NCI-H526 (cell line): ENCODE data around the gene ZNF532.

Source experiments
- DNase-seq, 2 experiments: peaks; one replicate each; lab custom pipeline; 2025; lab: John Stamatoyannopoulos, UW

ZNF532 gene

DNA sequence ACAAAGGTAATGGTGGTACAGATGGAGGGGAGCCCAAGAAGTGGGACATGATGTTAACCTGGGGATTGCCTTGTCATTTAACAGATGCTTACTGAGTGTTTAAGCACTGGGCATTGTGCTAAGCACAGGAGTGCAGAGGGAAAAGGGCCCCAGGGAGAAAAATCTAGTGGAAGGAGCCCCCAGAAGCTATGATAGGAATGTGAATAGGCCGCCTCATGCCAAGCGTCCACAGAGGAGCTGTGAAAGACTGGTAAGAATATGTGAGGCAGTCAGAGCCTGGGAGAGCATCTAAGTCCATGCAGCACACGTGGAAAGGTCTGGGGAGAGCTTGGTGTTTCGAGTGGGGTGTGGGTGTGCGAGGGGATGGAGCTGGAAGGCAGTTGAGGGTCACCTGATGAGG is 5.5 kb downstream of the ZNF532 start:
- no peak for DNase-seq

DNA sequence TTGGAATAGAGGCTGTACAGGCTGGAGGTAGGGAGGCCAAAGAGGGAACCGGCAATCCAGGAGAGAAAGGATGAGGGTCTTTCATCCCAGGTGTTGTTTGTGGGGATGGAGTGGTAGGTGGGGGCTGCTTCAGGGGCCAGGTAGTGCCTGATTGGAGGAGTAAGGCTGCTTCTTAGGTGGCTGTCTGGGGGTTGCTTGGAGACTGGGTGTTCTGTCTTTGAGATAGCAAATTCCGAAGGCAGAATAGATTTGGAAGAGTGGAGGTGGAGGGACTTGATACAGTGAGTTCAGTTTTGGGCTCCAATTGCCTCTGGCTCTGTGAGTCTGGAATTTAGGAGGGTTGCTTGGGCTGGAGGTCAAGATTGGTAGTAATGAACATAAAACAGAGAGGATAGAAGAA is 5.9 kb downstream of the ZNF532 start:
- no peak for DNase-seq

DNA sequence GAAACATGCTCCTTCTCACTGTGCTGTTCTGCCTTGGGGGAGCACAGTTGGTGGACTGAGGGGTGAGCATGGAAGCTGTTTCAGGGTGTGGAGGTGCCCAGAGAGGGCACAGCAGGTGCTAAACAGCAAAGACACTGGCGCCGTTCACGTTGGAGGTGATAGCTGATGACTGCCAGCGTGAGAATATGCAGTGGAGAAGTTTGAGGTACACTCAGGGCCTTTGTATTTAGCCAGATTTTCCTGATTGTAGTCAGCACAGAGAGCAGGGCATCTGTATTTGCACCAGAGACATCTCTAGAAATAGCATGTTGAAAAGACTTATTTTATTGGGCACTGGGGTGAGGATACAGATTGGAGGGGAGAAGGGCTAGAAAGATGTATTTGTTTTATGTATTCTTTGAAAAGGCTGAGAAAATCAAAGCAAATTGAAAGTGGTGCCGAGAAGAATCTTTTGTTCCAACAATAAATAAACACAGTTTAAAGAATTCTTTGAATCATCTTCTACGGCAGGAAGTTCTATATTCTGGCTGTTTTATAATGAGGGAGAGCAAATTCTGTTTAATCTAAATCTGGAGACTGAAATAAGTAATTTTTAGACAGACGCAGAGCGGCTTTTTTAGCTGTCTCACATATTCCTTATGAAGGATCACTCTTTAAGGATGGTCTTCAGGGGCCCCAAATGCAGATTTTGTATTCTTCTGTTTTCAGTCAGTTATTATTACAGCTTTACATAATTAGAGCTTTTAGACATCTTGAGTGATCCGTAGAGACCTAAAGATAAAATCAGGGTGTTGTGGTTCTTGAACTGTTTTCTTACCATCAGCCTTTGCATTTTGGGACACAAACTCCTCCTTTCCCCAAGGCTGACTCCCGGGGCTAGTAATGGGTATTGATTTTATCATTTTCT is 7.1 kb downstream of the ZNF532 start:
- DNase-seq: no peak

DNA sequence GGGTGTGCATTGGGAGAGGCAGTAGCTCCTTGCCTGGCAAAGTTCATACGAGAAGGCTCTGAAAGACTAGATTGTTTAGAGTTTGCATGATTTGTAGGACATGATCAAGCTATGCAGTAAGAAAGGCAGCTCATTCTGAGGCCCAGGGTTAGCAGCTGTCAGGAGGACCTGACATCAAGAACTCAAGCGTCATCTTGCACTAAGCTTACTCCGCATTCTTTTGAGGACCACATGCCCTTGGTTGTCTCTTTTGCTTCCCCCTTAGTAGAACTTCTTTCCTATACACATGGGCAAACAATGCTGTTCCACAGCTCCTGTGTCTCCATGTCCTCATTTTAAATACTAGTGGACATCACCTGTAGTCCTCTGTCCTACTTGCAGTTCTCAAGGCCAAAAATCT is 14.0 kb downstream of the ZNF532 start:
- no peak for DNase-seq

DNA sequence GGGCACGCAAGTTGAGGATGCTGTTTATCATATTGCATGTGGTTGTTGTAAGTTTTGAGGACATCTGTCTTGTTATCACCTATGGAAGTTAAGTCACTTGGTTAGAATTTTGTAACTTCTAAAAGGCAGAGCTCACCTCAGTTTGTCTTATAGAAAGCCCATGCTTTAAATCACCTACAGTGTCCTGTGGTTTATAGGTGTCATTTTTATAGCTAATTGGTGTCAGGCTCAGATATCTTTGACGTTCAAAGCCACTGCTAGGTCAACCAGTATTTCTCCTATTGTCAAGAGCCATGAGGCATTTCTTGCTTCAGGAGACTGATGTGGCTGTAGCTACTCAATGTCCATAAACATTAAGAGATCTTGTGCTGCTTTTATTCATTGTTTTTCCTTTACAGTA is 16.8 kb downstream of the ZNF532 start:
- DNase-seq: no peak

DNA sequence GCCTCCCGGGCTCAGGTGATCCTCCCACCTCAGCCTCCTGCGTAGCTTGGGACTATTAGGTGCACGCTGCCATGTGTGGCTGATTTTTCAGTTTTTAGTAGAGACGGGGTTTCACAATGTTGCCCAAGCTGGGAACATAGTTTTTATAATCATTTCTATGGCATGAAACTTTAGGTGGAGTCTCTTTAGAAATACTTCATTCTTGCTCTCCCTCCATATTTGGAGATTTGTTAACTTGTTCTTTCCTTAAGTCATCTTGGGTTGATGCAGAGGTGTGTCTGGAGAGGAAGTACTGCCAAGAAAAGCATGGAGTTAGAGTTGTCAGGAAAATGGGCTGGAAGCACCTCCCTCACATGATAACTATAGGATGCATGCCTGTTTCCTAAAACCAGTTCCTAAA is 17.4 kb downstream of the ZNF532 start:
- DNase-seq: no peak

DNA sequence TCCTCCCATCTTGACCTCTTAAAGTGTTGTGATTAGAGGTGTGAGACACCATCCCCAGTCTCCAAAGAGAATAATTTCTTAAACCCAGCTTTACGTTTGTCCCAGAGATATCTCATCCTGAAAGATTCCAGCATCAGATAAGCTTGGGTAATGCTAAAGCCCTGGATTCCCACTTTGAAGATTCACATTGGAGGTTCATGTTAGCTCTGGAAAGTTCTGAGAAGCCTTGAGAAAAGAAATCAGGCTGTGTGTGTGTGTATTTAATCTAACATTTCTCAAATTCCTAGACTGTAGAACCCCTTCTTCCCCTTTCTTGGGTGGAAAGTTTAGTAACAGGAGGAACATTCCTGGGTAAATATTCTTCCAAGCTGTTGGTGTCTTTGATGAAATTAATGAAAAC is 18.0 kb downstream of the ZNF532 start:
- DNase-seq: no peak

DNA sequence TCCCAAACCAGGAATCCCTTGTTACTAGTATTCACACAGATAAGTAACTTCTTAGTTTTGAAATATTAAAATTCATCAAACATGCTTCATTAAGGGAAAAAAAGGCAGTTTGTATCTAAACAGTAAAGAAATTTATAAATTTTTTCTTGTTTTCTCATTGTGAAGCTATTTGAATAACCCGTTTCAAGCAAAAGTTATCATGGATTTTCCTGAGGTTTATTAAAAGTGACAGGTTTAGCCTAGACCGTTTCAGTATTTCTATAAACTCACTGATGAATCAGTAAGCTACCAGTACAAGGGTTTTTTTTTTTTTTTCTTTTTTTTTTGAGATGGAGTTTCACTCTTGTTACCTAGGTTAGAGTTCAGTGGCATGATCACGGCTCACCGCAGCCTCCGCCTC is 20.0 kb downstream of the ZNF532 start:
- DNase-seq: no peak

DNA sequence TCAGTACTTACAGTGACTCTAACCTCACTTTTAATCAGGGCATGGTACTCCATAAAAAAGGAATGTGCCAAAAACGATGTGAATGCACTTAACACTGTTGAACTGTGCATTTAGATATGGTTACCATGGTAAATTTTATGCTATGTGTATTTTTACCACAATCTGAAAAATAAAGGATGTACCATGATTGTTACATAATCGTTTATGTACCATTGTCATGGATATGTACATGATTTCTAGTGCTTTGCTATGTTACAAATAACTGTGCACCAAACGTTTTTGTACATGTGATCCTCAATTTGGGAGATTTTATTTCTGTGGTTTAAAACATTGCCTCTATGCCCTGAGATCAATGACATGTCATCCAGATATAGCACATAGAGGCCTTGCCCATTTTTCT is 21.8 kb downstream of the ZNF532 start:
- DNase-seq: no peak

DNA sequence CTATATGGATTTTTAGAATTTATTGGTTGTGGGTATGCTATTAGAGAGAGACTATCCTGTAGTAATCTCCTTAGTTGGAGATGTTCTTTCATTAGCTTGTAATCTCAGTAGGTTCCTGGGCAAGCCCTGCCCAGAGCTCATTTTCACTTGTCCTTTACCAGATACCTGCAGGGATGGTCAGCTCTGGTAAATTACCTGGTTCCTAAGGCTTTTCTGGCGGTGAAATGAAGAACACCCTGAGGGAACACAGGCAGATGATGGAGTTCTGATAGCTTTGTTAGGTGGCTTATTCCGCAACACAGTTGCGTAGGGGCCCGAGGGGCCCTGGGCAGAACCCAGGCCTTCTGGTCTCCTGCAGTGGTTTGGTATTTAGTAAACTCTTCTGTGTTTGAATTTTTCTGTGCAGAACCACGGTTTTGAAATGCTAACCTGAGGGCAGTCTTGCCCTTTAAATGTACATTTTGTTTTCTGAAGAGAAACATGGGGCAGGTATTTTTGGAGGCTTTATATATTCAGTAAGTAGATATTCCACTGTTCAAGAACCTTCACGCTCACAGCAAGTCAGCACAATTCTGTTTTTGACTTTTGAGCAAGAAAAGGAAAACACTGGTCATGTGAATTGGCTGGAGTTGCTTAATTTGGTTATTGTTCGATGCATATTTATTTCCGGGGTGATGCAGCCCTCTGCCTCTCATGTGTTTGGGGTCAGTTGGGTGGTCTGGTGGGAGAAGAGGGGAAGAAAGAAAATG is 22.4 kb downstream of the ZNF532 start:
- DNase-seq: no peak

DNA sequence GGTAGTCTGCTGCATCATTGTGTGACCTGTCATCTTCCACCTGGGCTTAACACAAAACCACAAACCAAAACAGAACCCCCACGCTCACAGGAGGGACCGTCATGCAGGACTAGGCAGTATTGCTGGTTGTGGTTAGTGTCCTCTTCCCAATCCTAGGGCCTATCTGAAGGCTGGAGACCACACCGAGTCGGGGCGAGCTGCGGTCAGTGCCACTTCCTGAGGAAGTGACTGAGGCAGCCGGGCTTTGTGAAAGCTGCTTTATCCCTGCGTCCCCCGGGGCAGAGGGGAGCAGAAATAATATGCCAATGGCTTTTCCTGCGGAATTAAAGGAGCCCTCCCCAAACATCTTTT is 22.9 kb downstream of the ZNF532 start:
- DNase-seq: no peak

DNA sequence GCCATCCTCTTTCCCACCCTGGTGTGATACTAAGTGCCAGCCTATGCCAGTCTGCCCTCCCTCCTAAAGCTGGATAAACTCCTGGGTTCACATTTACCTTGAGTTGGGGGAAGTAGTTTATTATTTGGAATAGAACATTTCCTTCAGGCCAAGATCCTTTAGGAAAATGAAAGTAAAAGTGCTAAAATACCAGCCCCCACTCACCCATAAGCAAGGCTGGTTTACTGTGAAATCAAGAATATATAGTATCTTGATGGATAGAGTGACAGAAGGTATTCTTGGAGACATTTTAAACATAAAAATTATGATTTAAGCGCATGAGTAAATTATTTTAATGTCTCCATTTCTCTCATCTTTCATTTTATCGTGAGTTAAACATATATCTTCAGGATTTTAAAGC is 27.1 kb downstream of the ZNF532 start:
- DNase-seq: no peak

DNA sequence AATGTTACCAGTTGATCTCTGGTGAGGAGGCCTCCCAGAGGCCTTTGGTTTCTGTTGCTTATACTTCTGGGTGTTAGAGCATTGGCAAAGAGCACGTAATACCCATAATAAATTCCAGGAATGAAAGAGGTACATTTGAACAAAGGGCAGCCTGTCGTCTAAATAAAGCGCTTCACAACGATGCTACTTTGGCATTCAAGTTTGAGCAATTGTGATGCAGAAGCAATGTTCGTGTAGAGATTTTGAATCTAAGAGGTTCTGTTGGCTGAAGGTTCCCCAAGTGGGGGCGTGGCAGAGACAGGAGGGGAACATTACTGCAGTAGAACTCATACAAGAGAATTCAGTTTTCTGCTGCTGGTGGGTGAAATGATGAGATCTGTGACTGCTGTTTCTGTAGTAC is 27.8 kb downstream of the ZNF532 start:
- no peak for DNase-seq

DNA sequence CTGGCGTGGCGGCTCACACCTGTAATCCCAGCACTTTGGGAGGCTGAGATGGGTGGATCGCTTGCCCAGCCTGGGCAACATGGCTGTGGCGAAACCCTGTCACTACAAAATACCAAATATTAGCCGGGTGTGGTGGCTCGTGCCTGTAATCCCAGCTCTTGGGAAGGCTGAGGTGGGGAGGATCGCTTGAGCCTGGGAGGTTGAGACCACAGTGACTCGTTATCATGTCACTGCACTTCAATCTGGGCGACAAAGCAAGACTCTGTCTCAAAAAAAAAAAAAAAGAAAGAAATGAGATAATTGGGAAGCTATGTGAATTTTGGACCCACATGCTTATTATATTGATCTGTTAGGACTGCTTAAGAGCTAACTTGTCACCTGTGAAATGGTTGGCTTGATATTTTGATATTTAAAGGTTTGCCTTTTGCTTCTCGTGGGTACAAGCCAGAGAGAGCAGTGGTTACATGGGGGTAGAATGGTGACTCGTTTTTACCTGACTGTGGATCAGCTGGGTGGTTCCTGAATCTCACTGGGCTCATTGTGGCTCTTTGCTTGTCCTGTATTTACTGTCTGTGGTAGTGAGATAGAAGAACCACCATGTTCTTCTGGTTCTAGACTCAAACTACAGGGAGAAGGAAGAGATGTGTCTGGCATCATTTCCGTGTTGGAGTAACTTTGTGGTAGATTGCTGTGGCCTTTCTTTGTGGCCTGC is 28.9 kb downstream of the ZNF532 start:
- no peak for DNase-seq

DNA sequence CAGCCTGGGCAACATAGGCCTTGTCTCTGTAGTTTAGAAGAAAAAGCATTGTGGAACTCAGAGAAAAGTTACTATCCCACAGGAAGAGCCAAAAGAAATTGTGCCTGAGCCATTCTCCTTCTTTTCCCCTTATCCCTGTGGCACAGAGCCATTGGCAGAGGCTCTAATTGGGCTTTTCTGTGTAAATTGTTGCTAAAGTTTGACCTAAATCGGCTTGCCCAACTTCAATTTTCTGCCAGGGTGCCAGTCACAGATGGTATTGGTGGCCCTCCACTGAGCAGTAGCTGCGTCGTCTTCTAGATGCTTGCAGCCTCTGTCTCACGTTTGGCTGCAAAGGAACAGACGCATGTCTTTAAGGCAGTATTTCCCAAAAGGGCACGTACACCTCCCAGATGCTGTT is 30.3 kb downstream of the ZNF532 start:
- DNase-seq: no peak

DNA sequence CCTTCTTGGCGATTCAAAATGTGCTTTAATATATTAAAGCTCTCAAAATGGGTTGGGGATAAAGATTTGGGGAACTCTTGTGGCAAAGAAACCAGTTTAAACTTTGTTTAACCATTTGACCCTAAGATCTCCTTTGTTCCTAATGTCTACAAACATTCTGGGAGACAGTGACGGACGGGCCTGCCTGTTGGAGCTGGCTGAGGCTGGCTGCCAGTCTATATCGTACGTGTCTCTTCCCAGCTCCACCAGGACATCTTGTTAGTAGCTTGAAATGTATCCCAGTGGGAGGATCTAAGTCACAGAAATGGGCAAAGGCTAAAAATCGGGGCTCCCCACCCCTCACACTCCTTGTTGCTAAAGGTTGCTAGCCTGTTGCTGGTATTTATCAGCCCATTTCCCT is 30.7 kb downstream of the ZNF532 start:
- DNase-seq: no peak

DNA sequence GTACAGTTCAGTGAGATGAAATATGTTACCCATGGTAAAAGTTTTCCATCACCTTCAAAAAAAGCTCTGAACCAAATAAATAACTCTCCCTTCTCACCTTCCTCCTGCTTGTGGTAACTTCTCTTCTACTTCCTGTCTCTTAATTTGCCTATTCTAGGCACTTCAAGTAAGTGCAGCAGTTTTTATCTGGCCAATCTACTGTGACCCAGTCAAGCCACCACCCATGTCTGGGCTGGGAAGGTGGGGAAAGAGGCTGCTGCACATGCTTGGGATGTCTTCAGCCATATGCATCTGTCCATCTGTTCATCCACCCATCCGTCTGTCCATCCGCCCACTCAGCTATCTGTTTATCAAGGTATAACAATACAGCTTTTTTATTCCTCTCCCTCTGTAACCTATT is 31.6 kb downstream of the ZNF532 start:
- DNase-seq: no peak

DNA sequence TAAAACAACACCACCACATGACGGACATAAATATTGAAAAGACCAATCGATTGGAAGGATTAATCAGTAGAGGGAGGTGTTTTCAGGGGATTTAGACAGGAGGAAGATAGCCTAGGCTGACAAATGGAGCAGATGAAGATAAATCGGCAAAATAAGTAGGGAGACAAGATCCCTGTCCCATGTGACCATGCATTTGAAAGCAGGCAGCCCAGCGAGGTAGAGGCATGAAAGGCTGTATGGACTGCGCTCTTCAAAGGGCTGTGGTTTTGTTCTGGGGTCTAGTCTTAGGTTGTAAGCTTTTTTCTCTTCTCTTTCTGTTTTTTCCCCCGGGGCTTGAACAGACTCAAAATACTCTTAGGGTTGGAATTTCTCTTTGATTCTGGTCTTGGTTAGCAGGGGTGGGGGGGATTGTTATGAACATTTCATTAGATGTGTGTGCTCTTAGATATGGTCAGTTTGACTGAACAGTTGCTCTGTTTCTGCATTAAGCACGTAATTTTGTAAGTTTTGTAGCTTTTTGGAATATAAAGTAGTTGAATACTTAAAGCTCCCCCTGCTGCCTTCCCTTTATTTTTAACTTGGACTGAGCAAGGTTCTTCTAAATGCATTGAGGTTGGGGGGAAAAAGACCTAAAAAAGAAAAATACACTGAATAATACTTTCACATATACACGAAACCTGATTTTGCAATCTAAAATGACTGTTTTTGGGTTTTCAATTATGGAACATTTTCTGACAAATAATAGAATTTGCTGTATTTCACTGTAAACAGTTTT is 32.2 kb downstream of the ZNF532 start:
- no peak for DNase-seq

DNA sequence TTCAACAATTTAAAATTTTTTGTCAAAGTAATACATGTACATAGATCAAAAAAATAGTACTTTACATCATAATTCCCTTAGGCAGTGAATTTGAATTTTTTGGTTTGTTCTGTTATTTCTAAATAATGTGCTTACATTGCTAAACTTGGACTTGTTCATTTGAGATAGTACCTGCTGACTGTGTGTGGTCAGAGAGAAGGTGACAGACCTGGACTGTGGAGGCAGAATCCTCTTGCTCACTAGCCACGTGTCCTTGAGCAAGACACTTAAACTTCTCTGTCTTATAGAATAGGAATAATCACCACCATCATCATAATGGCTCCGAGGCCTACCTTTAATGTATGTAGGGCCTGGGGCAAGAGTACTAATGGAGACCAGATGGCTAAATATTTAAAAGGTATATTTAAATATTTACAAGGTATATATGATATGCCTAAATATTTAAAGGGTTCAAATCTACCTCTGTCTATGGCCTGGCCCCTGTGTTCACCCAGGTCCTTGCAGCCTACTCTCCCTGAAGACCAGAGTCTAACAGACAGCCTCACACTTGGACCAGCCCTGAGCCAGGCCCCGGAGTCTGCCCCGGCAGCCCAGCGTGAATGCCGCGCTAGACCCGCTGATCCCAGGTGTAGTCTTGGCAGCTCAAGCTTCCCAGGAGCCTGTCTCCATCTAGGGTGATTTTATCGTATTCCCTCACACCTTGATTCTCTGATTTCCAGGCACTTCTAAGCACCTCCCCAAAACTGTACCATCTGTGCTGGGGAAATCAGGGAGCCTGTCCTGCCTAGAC is 33.5 kb downstream of the ZNF532 start:
- DNase-seq: no peak

DNA sequence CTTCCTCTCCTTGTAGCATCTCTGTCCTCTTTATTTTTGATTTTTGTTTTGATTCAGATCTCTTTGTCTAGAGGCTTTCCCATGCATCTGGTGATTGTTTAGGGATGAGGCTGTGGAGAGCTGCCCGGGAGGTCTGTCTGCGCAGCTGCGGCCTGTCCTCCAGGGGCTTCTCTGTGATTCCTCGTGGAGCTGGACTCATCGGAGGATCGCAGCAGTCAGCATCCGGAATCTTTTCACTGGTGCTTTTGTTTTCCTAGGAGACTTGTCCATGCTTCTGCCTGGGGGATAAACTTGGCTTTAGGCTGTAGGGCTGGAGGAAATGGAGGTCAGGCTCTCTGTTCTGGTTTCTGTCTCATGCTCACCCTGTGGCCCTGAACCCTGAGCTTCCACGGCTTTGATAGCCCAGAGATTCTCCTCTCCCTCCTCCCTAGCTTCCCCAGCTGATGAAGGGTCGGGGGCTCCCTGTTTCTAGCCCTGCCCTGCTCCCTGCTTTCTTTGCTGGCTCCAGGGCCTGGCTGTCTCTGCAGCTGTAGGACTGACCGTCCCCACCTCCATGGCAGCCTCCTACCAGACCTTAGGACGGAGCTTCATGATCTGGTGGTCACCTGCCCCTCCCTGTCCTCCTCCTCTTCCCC is 35.5 kb downstream of the ZNF532 start:
- no peak for DNase-seq

DNA sequence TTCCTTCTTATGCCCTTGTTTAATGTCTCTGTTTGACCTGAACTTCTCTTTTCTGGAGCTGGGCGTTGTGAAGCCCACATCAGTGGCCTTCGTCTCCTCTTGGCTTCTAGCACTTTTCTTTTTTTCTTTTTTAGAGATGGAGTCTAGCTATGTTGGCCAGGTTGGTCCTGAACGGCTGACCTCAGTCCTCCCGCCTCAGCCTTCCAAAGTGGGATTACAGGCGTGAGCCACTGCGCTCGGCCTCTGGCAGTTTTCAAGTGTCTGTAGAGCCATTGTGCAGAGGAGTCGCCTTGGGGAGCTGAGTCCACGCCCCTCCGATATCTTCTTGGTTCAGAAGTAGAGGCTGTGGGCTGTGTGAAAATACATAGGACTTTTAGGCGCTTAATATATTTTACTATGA is 36.5 kb downstream of the ZNF532 start:
- DNase-seq: no peak
